Tibial nerve (tissue), 3 donors: Measurements from ENCODE around the gene OR51M1.
"Not testable (repeated sequence)": the region's sequence is repeated elsewhere in the genome, so short reads cannot be mapped to it uniquely, and the experiment has no call there.

Experiments
- CTCF ChIP-seq, 5 experiments: fragments of 200-600 bp in 3 of 5; fragments of 450-650 bp in 2 of 5; sonication (generic) in 3 of 5; IDR thresholded peaks; one replicate each; pipeline ENCODE4 v1.5.1; 2016 to 2019; ENCODE audit warnings: antibody characterized with exemption in 5 of 5, mild to moderate bottlenecking in 3 of 5, moderate library complexity in 2 of 5
- POLR2A ChIP-seq, 2 donors: fragments of 450-650 bp; IDR thresholded peaks; one replicate each; pipeline ENCODE4 v1.6.1; 2017; ENCODE audit warnings: antibody characterized with exemption in 2 of 2, mild to moderate bottlenecking in 2 of 2, moderate library complexity in 2 of 2

GRCh38 chr11:5337253-5337652 is 46.4 kb upstream of the OR51M1 start:
- not testable (repeated sequence) for TF ChIP-seq CTCF, POLR2A (IDR thresholded peaks at IDR 0.05)
